GM21390 (cell line): ENCODE results near the gene CYB5R4.
"Not testable (repeated sequence)": the region's sequence is repeated elsewhere in the genome, so short reads cannot be mapped to it uniquely, and the experiment has no call there.

Experiments
- ATAC-seq: cut with Tn5 transposase; IDR thresholded peaks from one replicate; pipeline ENCODE4 v1.9.1; 2021; ENCODE audit not compliant: unreplicated experiment

The CYB5R4 gene

GRCh38 chr6:83907623-83908390 lies 48.3 kb downstream of the CYB5R4 start:
- ATAC-seq: not testable (repeated sequence)

- ATAC-seq: no peak
These were observed 49.3 kb downstream of the CYB5R4 start for GRCh38 chr6:83908813-83909212.

GRCh38 chr6:83911278-83911677 lies 51.8 kb downstream of the CYB5R4 start:
- ATAC-seq: no peak

- no peak for ATAC-seq
These were observed 55.5 kb downstream of the CYB5R4 start for GRCh38 chr6:83914953-83915352.

- no peak for ATAC-seq
These were observed 57.5 kb downstream of the CYB5R4 start for GRCh38 chr6:83917001-83917400.

- ATAC-seq: no peak
These were observed 60.5 kb downstream of the CYB5R4 start for GRCh38 chr6:83920017-83920416.

GRCh38 chr6:83921315-83921714 lies 61.8 kb downstream of the CYB5R4 start:
- ATAC-seq: no peak

- ATAC-seq: no peak
These were observed 68.0 kb downstream of the CYB5R4 start for GRCh38 chr6:83927470-83927869.

GRCh38 chr6:83928286-83928685 lies 68.8 kb downstream of the CYB5R4 start:
- ATAC-seq: no peak

GRCh38 chr6:83946201-83946833 lies 86.8 kb downstream of the CYB5R4 start:
- not testable (repeated sequence) for ATAC-seq

GRCh38 chr6:83947983-83948382 lies 88.5 kb downstream of the CYB5R4 start:
- not testable (repeated sequence) for ATAC-seq

- ATAC-seq: no peak
These were observed 89.4 kb downstream of the CYB5R4 start for GRCh38 chr6:83948851-83949250.

GRCh38 chr6:83951423-83951822 lies 91.9 kb downstream of the CYB5R4 start:
- not testable (repeated sequence) for ATAC-seq

- ATAC-seq: no peak
These were observed 93.3 kb downstream of the CYB5R4 start for GRCh38 chr6:83952830-83953229.

- ATAC-seq: no peak
These were observed 94.9 kb downstream of the CYB5R4 start for GRCh38 chr6:83954371-83954770.

- no peak for ATAC-seq
These were observed 98.8 kb downstream of the CYB5R4 start for GRCh38 chr6:83958241-83958685.

- no peak for ATAC-seq
These were observed 101.2 kb downstream of the CYB5R4 start for GRCh38 chr6:83960664-83961063.

- ATAC-seq: peak; percentile 90
These were observed 103.1 kb downstream of the CYB5R4 start for GRCh38 chr6:83962582-83962981.

- no peak for ATAC-seq
These were observed 107.0 kb downstream of the CYB5R4 start for GRCh38 chr6:83966539-83966938.

- no peak for ATAC-seq
These were observed 111.1 kb downstream of the CYB5R4 start for GRCh38 chr6:83970582-83970981.

- no peak for ATAC-seq
These were observed 115.0 kb downstream of the CYB5R4 start for GRCh38 chr6:83974409-83975050.
